ENCODE results near the gene MORC2. TPM values are rescaled to one million over a fixed set of nuclear protein-coding genes. Genes with fewer than 3 reads are reported as not detected.

MORC2 gene
- total RNA-seq, 1 donor from 2014 or later = 18.0 TPM

DNA sequence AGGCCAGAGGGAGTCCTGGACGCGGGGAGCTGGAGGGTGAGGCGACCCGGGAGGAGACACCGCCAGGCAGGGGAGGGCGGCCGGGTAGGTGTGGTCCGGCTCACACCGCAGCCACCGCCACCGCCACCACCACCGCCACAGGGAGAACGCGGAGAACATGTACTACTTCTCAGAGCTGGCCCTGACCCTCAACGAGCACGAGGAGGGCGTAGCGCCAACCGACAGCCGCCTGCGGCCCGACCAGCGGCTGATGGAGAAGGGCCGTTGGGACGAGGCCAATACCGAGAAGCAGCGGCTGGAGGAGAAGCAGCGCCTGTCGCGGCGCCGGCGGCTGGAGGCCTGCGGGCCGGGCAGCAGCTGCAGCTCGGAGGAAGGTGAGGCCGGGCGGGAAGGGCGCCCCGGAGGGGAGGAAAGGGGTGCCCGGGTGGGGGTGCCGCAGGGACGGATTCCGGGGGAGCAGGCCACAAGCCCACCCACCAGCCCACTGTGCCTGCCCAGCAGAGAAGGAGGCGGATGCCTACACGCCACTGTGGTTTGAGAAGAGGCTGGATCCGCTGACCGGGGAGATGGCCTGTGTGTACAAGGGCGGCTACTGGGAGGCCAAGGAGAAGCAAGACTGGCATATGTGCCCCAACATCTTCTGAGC lies 62.8 kb downstream of the MORC2 start:
- DNase-seq = no peak
- H3K27me3 ChIP-seq (ENCODE audit: low read depth) = no peaks in the 10 kb centered on the region
- H3K9me3 ChIP-seq (replicated peaks) = peaks cover 4% of the 10 kb centered on the region
- H3K4me3 ChIP-seq = no peak overlapping the region
- peaks cover 17% of the 10 kb centered on the region for H3K36me3 ChIP-seq
- no peaks in the 10 kb centered on the region for H3K4me1 ChIP-seq
- H3K27ac ChIP-seq (replicated peaks) = no peak overlapping the region
- TF ChIP-seq, protein P1, sequence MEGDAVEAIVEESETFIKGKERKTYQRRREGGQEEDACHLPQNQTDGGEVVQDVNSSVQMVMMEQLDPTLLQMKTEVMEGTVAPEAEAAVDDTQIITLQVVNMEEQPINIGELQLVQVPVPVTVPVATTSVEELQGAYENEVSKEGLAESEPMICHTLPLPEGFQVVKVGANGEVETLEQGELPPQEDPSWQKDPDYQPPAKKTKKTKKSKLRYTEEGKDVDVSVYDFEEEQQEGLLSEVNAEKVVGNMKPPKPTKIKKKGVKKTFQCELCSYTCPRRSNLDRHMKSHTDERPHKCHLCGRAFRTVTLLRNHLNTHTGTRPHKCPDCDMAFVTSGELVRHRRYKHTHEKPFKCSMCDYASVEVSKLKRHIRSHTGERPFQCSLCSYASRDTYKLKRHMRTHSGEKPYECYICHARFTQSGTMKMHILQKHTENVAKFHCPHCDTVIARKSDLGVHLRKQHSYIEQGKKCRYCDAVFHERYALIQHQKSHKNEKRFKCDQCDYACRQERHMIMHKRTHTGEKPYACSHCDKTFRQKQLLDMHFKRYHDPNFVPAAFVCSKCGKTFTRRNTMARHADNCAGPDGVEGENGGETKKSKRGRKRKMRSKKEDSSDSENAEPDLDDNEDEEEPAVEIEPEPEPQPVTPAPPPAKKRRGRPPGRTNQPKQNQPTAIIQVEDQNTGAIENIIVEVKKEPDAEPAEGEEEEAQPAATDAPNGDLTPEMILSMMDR (IDR thresholded peaks at IDR 0.05; ENCODE audit: borderline replicate concordance) = no peak
- intact Hi-C loops (cut with micrococcal nuclease) = no loop called here

DNA sequence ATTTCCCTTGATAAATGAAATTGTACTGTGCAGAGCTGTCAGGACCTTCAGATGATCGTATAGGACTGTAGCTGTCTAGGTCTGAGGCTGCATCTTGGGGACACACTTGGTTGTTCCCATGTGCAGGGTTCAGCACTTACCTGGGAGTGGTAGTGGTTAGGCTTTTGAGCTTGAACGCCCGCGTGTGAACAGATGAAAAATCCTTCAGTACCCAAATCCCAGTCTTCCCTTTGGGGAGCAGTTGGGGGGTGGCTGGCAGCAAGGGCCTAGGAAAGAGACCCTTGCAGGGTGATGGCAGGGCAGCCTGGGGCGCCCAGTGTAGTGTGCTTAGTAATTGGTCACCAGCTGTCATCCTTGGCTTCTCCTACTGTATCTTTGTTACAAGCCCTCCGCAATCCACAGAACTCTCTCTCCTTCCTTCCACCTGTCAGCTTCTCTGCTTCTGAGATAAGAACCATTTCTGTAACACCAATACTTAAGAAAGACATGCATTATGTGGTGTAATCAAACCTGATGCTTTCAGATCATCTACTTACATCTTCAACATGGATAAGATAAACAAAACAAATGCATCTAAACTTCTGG lies 64.6 kb downstream of the MORC2 start:
- TF ChIP-seq, protein P1 (IDR thresholded peaks at IDR 0.05; ENCODE audit: borderline replicate concordance) = no peak
- Histone ChIP-seq H3K9me3 (replicated peaks) (peaks cover 16% of the 10 kb centered on the region), H3K27me3 (ENCODE audit: low read depth) (no peaks in the 10 kb centered on the region), H3K4me3 (no peak overlapping the region), H3K4me1 (no peaks in the 10 kb centered on the region), H3K27ac (replicated peaks) (no peak overlapping the region), H3K36me3 (peaks cover 25% of the 10 kb centered on the region)
- intact Hi-C loops (cut with micrococcal nuclease) = no loop called here
- DNase-seq = no peak

DNA sequence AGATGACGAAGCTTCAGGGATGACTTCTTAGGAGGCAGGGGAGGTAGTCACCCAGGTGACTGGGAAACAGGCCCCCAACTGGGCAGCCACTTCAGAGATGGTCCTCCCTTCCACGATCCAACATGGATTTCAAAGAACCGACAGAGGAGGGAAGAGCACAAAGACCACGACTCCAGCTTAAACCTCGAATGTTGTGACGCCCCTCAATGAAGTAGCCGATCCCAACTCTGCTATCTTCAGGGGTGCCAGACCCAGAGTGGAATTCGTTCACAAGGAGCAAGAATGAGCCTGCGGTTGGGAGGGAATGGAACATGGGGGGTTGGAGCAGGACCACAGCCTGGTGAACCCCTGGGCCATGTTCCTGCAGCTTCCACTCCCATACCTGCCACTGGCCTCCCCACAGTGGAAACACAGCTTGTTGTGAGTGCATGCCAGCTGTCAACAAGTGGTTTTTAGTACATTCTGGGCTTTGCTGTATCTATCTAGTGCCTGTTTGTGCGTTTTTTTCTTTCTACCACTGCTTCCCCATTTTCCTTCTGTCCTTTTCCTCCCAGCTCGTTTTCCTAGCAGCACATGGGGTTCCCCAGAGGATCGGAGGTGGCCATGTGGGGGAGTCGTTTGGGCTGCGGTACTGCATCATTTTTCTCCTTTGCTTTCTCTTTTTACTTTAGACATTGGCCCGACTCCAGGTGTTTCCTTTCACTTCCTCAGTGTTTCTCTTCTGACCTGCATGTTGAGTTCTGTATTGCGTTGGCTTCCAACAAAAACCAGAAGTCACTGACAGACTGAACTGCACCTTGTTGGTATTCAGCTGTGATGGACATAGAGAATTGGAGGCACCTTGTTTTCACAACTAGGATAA lies 65.8 kb downstream of the MORC2 start:
- H3K27ac ChIP-seq (replicated peaks) = no peak overlapping the region
- no peak overlapping the region for H3K4me3 ChIP-seq
- H3K36me3 ChIP-seq = peaks cover 28% of the 10 kb centered on the region
- H3K9me3 ChIP-seq (replicated peaks) = peaks cover 26% of the 10 kb centered on the region
- intact Hi-C loops (cut with micrococcal nuclease) = no loop called here
- DNase-seq = no peak
- TF ChIP-seq, protein P1 (IDR thresholded peaks at IDR 0.05; ENCODE audit: borderline replicate concordance) = no peak
- H3K27me3 ChIP-seq (ENCODE audit: low read depth) = no peaks in the 10 kb centered on the region
- H3K4me1 ChIP-seq = no peaks in the 10 kb centered on the region

DNA sequence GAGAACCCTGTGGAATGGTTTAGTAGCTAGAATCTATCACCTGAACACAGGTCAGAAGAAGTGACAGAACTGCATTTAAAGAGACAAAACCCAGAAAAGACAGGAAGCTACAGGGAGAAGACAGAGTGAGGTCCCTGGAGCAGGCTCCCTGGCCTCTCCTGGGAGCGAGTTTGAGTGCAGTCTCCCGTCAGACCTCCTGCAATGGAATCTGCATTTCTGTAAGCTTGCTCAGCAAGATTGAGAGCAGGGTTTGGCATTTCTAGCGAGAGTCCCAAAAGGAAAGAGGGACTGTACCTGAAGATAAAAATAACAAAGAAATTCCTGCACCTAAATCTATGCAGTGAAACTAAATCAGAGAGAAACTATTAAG lies 74.2 kb downstream of the MORC2 start:
- peaks cover 14% of the 10 kb centered on the region for H3K9me3 ChIP-seq (replicated peaks)
- no peak overlapping the region for H3K27ac ChIP-seq (replicated peaks)
- H3K27me3 ChIP-seq (ENCODE audit: low read depth) = no peaks in the 10 kb centered on the region
- TF ChIP-seq, protein P1 (IDR thresholded peaks at IDR 0.05; ENCODE audit: borderline replicate concordance) = no peak
- peaks cover 44% of the 10 kb centered on the region for H3K36me3 ChIP-seq
- H3K4me3 ChIP-seq = no peak overlapping the region
- no peaks in the 10 kb centered on the region for H3K4me1 ChIP-seq
- DNase-seq = no peak
- intact Hi-C loops (cut with micrococcal nuclease) = no loop called here

DNA sequence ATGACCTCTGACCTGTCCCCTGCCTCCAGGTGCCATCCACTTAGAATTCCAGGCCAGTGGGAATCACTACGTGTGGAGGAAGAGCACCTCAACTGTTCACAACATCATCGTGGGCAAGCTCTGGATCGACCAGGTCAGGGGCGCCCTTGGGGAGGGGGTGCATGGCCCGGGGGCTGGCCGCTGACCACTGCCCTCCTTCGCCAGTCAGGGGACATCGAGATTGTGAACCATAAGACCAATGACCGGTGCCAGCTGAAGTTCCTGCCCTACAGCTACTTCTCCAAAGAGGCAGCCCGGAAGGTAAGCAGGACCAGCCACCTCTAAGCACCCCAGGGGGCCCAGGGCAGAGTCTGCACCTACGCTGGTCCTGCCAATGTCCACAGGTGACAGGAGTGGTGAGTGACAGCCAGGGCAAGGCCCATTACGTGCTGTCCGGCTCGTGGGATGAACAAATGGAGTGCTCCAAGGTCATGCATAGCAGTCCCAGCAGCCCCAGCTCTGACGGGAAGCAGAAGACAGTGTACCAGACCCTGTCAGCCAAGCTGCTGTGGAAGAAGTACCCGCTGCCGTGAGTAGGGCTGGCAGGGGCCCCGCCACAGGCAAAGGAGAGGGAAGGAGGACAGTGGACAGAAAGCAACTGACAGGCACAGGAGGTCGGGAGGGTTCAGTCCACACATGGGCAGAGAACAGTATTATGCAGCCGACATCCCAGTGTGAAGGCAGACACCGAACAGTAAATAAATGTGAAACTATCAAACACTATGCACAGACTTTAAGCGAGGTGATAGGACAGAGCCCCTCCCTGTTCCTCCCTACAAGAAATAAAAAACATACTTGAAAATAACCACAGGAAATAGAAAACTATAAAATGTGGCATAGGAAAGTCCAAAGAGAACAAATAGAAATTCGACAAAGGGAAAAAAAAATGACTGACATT lies 74.9 kb downstream of the MORC2 start:
- H3K36me3 ChIP-seq = peaks cover 44% of the 10 kb centered on the region
- no peaks in the 10 kb centered on the region for H3K27me3 ChIP-seq (ENCODE audit: low read depth)
- no peak for DNase-seq
- no peak overlapping the region for H3K4me3 ChIP-seq
- TF ChIP-seq, protein P1 (IDR thresholded peaks at IDR 0.05; ENCODE audit: borderline replicate concordance) = no peak
- peaks cover 7% of the 10 kb centered on the region for H3K9me3 ChIP-seq (replicated peaks)
- no peak overlapping the region for H3K27ac ChIP-seq (replicated peaks)
- no peaks in the 10 kb centered on the region for H3K4me1 ChIP-seq
- intact Hi-C loops (cut with micrococcal nuclease) = no loop called here

All from left ventricle myocardium inferior (tissue), 1 donor.